Fibroblast of lung (primary cell): Measurements from ENCODE around the gene ZNF282.

Source experiments
- CTCF ChIP-seq, 2 donors: IDR thresholded peaks in 1 of 2; conservative IDR thresholded peaks in 1 of 2; 1 replicate in 1 of 2; 2 replicates in 1 of 2; pipeline ENCODE4 v1.5.1; 2011 to 2012; ENCODE audit warnings: low read length in 2 of 2, control low read depth in 1 of 2, inconsistent platforms in 1 of 2, low read depth in 1 of 2, mild to moderate bottlenecking in 1 of 2
- EZH2 ChIP-seq: IDR thresholded peaks from 2 replicates; pipeline ENCODE4 v1.5.1; 2012; ENCODE audit warnings: low read length, control low read depth, mild to moderate bottlenecking; ENCODE audit errors: missing control alignments

GRCh38 chr7:149225656-149226055 lies 30.3 kb downstream of the ZNF282 start:
- TF ChIP-seq CTCF (conservative IDR thresholded peaks at IDR 0.05 in 1 of 2, IDR thresholded peaks at IDR 0.05 in 1 of 2; ENCODE audit: low read depth in 1 of 2, low read length in 2 of 2) (no peak), EZH2 (no peak)
